Ovary (tissue), 9 donors: ENCODE results near the gene PPARA. TPM values are rescaled to one million over a fixed set of nuclear protein-coding genes. Genes with fewer than 3 reads are reported as not detected.

Experiments used
- DNase-seq, 5 donors: peaks; one replicate each; pipeline ENCODE4 v3.0.0-alpha.2; 2019 to 2020
- H3K27ac ChIP-seq, 2 donors: fragments of 200-600 bp; one replicate each; pipeline versions ENCODE4 v1.5.1 to v1.8.0; 2019 to 2022
- H3K27me3 ChIP-seq: fragments of 200-600 bp; one replicate; pipeline ENCODE4 v1.8.0; 2022
- H3K36me3 ChIP-seq: fragments of 200-600 bp; sonication (generic); one replicate; pipeline ENCODE4 v1.5.1; 2019
- H3K4me1 ChIP-seq: one replicate; pipeline ENCODE4 v1.8.1; 2013; ENCODE audit warnings: mild to moderate bottlenecking, moderate library complexity; ENCODE audit not compliant: insufficient read depth
- H3K4me3 ChIP-seq: fragments of 200-600 bp; sonication (generic); one replicate; pipeline ENCODE4 v1.5.1; 2017
- H3K9me3 ChIP-seq, 2 donors: fragments of 200-600 bp in 1 of 2; sonication (generic) in 1 of 2; one replicate each; pipeline versions ENCODE4 v1.5.1 to v1.8.1; 2013 to 2019; ENCODE audit warnings: mild to moderate bottlenecking in 1 of 2, moderate library complexity in 1 of 2
- EP300 ChIP-seq: sonication (generic); formaldehyde crosslinking; IDR thresholded peaks from one replicate; pipeline ENCODE4 v1.6.1; 2017; ENCODE audit warnings: antibody characterized with exemption
- POLR2A ChIP-seq: fragments of 450-650 bp; IDR thresholded peaks from one replicate; pipeline ENCODE4 v1.6.1; 2017; ENCODE audit warnings: antibody characterized with exemption, mild to moderate bottlenecking, moderate library complexity
- WGBS, 3 donors: extraction: QIAGEN DNeasy Blood & Tissue Kit in 1 of 3; methylation state at CpG; one replicate each; pipeline versions ENCODE4 v1.1.5 to v1.1.7; 2013 to 2017; 5-methylcytosine and 5-hydroxymethylcytosine counted together
- intact Hi-C, 4 donors: fragments of 100-400 bp; cut with DNase I; formaldehyde crosslinking; loops; one replicate each; pipeline versions ENCODE4 v1.11.0 to v1.15.1; 2022 to 2023
- polyA plus RNA-seq, 2 donors: library from polyadenylated mRNA; stranded (reverse); fragments of 200-250 nt in 1 of 2; fragments of 350-450 nt in 1 of 2; fragmentation: Illumina TruSeq in 1 of 2; extraction: RNeasy Lipid Tissue Mini Kit (QIAGEN cat#74804) in 1 of 2; gene quantifications; one replicate each; pipeline ENCODE4 v1.2.3, GENCODE V29; 2013 to 2014
- total RNA-seq, 7 donors: library from RNA; depleted of rRNA in 2 of 7; stranded (reverse); fragments of >200 nt in 2 of 7; fragmentation: NEBNext Ultra II Directional in 3 of 7; extraction: Animal tissue kit (Norgen Biotek cat#: 25700) in 3 of 7; gene quantifications; one replicate each; pipeline versions ENCODE4 v1.1.0 to v1.2.4, GENCODE V29; 2016 to 2023
- TF ChIP-seq, protein P1 (sequence below), 3 donors: fragments of 450-650 bp in 2 of 3; fragments of 200-600 bp in 1 of 3; IDR thresholded peaks; one replicate each; pipeline versions ENCODE4 v1.5.1 to v1.8.0; 2016 to 2022; ENCODE audit warnings: antibody characterized with exemption in 3 of 3, mild to moderate bottlenecking in 1 of 3
- donor health status: DM: no; HTN: no; CAD: no; lungs with moderate emphysema.
- donor health status: DM: no; HTN: no; CAD: no.
- donor health status: Bipolar disorder and iron deficiency.
- donor health status: DM: yes; HTN: yes; CAD: no.
- donor health status: DM: no; HTN: no; CAD: no.
- donor health status: DM: yes; HTN: yes; CAD: no.

The PPARA gene
- total and polyA plus RNA-seq, 9 donors: 9.7 to 41.0 (median 29.9) TPM

GRCh38 chr22:46110215-46110614, 40.1 kb upstream of the PPARA start:
- WGBS, 3 donors: 43 to 52% (median 52%) methylated on average over 7 to 9 of the region's 9 CpGs
- intact Hi-C loops: no loop called here
- Histone ChIP-seq H3K4me1 (peaks cover 60% of the 10 kb centered on the region), H3K36me3 (no peaks in the 10 kb centered on the region), H3K27me3 (no peaks in the 10 kb centered on the region), H3K4me3 (no peak overlapping the region), H3K27ac (peak overlapping the region; percentile 62 to 67), H3K9me3 (no peaks in the 10 kb centered on the region)
- TF ChIP-seq EP300 (no peak), POLR2A (no peak)
- TF ChIP-seq, protein P1, sequence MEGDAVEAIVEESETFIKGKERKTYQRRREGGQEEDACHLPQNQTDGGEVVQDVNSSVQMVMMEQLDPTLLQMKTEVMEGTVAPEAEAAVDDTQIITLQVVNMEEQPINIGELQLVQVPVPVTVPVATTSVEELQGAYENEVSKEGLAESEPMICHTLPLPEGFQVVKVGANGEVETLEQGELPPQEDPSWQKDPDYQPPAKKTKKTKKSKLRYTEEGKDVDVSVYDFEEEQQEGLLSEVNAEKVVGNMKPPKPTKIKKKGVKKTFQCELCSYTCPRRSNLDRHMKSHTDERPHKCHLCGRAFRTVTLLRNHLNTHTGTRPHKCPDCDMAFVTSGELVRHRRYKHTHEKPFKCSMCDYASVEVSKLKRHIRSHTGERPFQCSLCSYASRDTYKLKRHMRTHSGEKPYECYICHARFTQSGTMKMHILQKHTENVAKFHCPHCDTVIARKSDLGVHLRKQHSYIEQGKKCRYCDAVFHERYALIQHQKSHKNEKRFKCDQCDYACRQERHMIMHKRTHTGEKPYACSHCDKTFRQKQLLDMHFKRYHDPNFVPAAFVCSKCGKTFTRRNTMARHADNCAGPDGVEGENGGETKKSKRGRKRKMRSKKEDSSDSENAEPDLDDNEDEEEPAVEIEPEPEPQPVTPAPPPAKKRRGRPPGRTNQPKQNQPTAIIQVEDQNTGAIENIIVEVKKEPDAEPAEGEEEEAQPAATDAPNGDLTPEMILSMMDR (IDR thresholded peaks at IDR 0.05): no peak
- peak in 3 of 5 donors; percentile 65 to 72 (median 67) for DNase-seq

GRCh38 chr22:46111645-46112306, 38.5 kb upstream of the PPARA start:
- H3K36me3 ChIP-seq: no peaks in the 10 kb centered on the region
- peak overlapping the region in 1 of 2 donors; percentile 68 for H3K27ac ChIP-seq
- no peaks in the 10 kb centered on the region for H3K27me3 ChIP-seq
- TF ChIP-seq POLR2A: no peak
- TF ChIP-seq, protein P1 (IDR thresholded peaks at IDR 0.05): no peak
- TF ChIP-seq EP300: no peak
- DNase-seq: peak in 3 of 5 donors; percentile 62 to 73 (median 63)
- peaks cover 52% of the 10 kb centered on the region for H3K4me1 ChIP-seq
- H3K9me3 ChIP-seq: no peaks in the 10 kb centered on the region
- WGBS, 3 donors: 45 to 51% (median 50%) methylated on average over 20 of the region's 20 CpGs
- intact Hi-C loops: no loop called here
- no peak overlapping the region for H3K4me3 ChIP-seq

- Histone ChIP-seq H3K27ac (peak overlapping the region in 1 of 2 donors; percentile 68), H3K4me1 (peaks cover 47% of the 10 kb centered on the region), H3K27me3 (no peaks in the 10 kb centered on the region), H3K4me3 (no peak overlapping the region), H3K9me3 (no peaks in the 10 kb centered on the region), H3K36me3 (no peaks in the 10 kb centered on the region)
- TF ChIP-seq EP300: no peak
- TF ChIP-seq POLR2A: no peak
- TF ChIP-seq, protein P1 (IDR thresholded peaks at IDR 0.05): no peak
- DNase-seq: peak in 1 of 5 donors; percentile 34
- 67 to 73% (median 67%) methylated on average over 20 of the region's 20 CpGs for WGBS, 3 donors
- intact Hi-C loops: no loop called here
Measured at GRCh38 chr22:46112405-46112804, 37.9 kb upstream of the PPARA start.

- H3K27ac ChIP-seq: peak overlapping the region; percentile 57 to 68
- H3K9me3 ChIP-seq: no peaks in the 10 kb centered on the region
- DNase-seq: peak in 3 of 5 donors; percentile 45 to 59 (median 51)
- H3K4me1 ChIP-seq: peaks cover 41% of the 10 kb centered on the region
- no peak for TF ChIP-seq EP300
- TF ChIP-seq, protein P1 (IDR thresholded peaks at IDR 0.05): peak in 1 of 3 donors; percentile 14
- no peaks in the 10 kb centered on the region for H3K36me3 ChIP-seq
- intact Hi-C loops: no loop called here
- no peak overlapping the region for H3K4me3 ChIP-seq
- no peaks in the 10 kb centered on the region for H3K27me3 ChIP-seq
- WGBS, 3 donors: 48 to 53% (median 49%) methylated on average over 22 to 25 of the region's 25 CpGs
Measured at GRCh38 chr22:46113110-46113909, 37.0 kb upstream of the PPARA start.
